Small intestine (tissue), 7 donors: ENCODE measurements around the gene PTGR1. TPM values are rescaled to one million over a fixed set of nuclear protein-coding genes. Genes with fewer than 3 reads are reported as not detected.

Experiments used
- DNase-seq, 2 donors: peaks; one replicate each; pipeline versions ENCODE4 v3.0.0 to v3.0.0-alpha.2; 2013
- FAIRE-seq: peaks from 2 replicates; lab custom pipeline; 2012; peaks lifted over from hg19 to GRCh38; lab: Jason Lieb, UNC
- H3K27ac ChIP-seq, 3 donors: one replicate each; pipeline ENCODE4 v1.5.1; 2013; ENCODE audit warnings: low read length in 2 of 3, mild to moderate bottlenecking in 2 of 3, control low read depth in 1 of 3, inconsistent platforms in 1 of 3, low read depth in 1 of 3, moderate library complexity in 1 of 3
- H3K27me3 ChIP-seq, 3 donors: one replicate each; pipeline ENCODE4 v1.6.1; 2013; ENCODE audit warnings: low read length in 3 of 3, inconsistent platforms in 1 of 3; ENCODE audit not compliant: control insufficient read depth in 3 of 3, insufficient read depth in 3 of 3
- H3K36me3 ChIP-seq, 3 donors: one replicate each; pipeline ENCODE4 v1.6.1; 2013; ENCODE audit warnings: low read length in 3 of 3, inconsistent platforms in 1 of 3, low read depth in 1 of 3, mild to moderate bottlenecking in 1 of 3, moderate library complexity in 1 of 3; ENCODE audit not compliant: control insufficient read depth in 3 of 3, insufficient read depth in 2 of 3
- H3K4me1 ChIP-seq, 3 donors: one replicate each; pipeline ENCODE4 v1.6.1; 2013; ENCODE audit warnings: low read length in 2 of 3, inconsistent platforms in 1 of 3, low read depth in 1 of 3, mild to moderate bottlenecking in 1 of 3, moderate library complexity in 1 of 3; ENCODE audit not compliant: control insufficient read depth in 3 of 3, insufficient read depth in 2 of 3
- H3K4me3 ChIP-seq, 3 donors: one replicate each; pipeline ENCODE4 v1.5.1; 2013; ENCODE audit warnings: low read length in 3 of 3, control low read depth in 1 of 3, inconsistent platforms in 1 of 3, low read depth in 1 of 3, mild to moderate bottlenecking in 1 of 3, moderate library complexity in 1 of 3
- H3K9me3 ChIP-seq, 2 donors: one replicate each; pipeline ENCODE4 v1.6.1; 2013; ENCODE audit warnings: low read depth in 1 of 2, low read length in 1 of 2; ENCODE audit not compliant: control insufficient read depth in 2 of 2, insufficient read depth in 1 of 2
- WGBS, 3 donors: extraction: QIAGEN DNeasy Blood & Tissue Kit; methylation state at CpG; one replicate each; pipeline ENCODE4 v1.1.7; 2013; 5-methylcytosine and 5-hydroxymethylcytosine counted together
- polyA plus RNA-seq, 4 donors: library from polyadenylated mRNA; stranded (reverse) in 3 of 4; unstranded in 1 of 4; fragments of 200-250 nt in 3 of 4; fragments of 120-200 nt in 1 of 4; gene quantifications; one replicate each; pipeline versions ENCODE4 v1.2.1 to v1.2.3, GENCODE V29; 2013
- donor health status: healthy with polysubstance abuse.
- donor health status: control.
- donor health status: control.
- donor health status: Bipolar disorder and iron deficiency.
- donor health status: healthy.

Gene PTGR1
- polyA plus RNA-seq, 4 donors: 104 to 1,002 (median 280) TPM

- Histone ChIP-seq H3K27ac (peak within 1 kb of the TSS in 2 of 3 donors; percentile 31 to 58), H3K36me3 (peaks cover 0 to 1% (median 0%) of the 10 kb centered on the region in 3 donors), H3K4me1 (peaks cover 0 to 8% (median 8%) of the 10 kb centered on the region in 3 donors), H3K4me3 (peak within 1 kb of the TSS; percentile 57 to 67 (median 58)), H3K9me3 (no peaks in the 10 kb centered on the region), H3K27me3 (peaks cover 0 to 13% (median 0%) of the 10 kb centered on the region in 3 donors)
- 1 to 6% (median 2%) methylated on average over 63 to 66 of the region's 66 CpGs for WGBS, 3 donors
- FAIRE-seq: no peak
- peak; percentile 67 to 87 for DNase-seq
Observed at GRCh38 chr9:111525056-111525977, 74.1 kb downstream of the PTGR1 start, which contains the start of gene ZNF483. Gene ZNF483 (plus strand): TSS chr9:111525179. CDS start chr9:111527396, 2,217 bp downstream.

DNA sequence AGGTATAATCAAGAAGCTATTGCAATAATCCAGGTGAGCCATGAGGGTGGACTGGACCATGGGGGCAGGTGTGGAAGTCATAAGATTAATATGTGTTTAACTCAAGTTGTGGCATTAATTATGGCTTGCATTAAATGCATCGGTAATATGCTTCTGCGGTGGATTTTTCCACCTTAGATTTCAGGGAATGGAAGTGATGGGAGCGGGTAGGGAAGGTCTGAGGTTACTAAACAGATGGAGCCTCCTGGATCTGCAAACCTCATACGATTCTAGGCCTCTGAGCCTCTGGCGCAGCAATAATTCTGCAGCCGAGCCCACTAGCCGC, 74.8 kb downstream of the PTGR1 start:
- DNase-seq (no peak), FAIRE-seq (no peak)
- Histone ChIP-seq H3K27ac (no peak overlapping the region), H3K9me3 (no peaks in the 10 kb centered on the region), H3K4me1 (peaks cover 0 to 8% (median 8%) of the 10 kb centered on the region in 3 donors), H3K4me3 (peak overlapping the region in 2 of 3 donors; percentile 57 to 67), H3K36me3 (no peaks in the 10 kb centered on the region), H3K27me3 (peaks cover 0 to 13% (median 0%) of the 10 kb centered on the region in 3 donors)
- 23 to 26% (median 25%) methylated on average over 7 of the region's 7 CpGs for WGBS, 3 donors

DNA sequence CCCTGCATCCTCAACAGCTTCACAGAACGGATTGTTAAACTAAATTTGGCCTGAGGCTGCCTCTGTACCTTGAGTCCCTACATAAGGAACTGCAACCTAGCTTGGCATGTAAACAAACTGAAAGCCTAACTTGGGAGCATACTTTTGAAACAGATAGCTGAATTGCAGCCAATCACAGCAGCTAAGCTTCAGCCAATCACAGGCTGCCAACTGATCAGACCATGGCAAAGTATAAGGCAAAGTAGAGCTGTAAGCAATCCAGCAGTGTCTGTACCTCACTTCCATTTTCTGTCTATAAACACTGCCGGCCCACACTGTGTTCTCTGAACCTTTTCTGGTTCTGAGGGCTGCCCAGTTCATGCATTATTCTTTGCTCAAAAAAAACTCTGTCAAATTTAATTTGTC, 83.4 kb downstream of the PTGR1 start:
- no peak for FAIRE-seq
- Histone ChIP-seq H3K36me3 (no peaks in the 10 kb centered on the region), H3K4me1 (no peaks in the 10 kb centered on the region), H3K4me3 (no peak overlapping the region), H3K9me3 (peaks cover 0 to 8% of the 10 kb centered on the region in 2 donors), H3K27me3 (no peaks in the 10 kb centered on the region), H3K27ac (no peak overlapping the region)
- DNase-seq: no peak
- WGBS, 3 donors: 64 to 67% (median 65%) methylated on average over 2 of the region's 2 CpGs

GRCh38 chr9:111514967-111515366, 84.5 kb downstream of the PTGR1 start:
- no peak overlapping the region for H3K27ac ChIP-seq
- no peaks in the 10 kb centered on the region for H3K4me1 ChIP-seq
- no peak overlapping the region for H3K4me3 ChIP-seq
- FAIRE-seq (no peak), DNase-seq (no peak)
- peaks cover 0 to 8% of the 10 kb centered on the region in 2 donors for H3K9me3 ChIP-seq
- H3K36me3 ChIP-seq: no peaks in the 10 kb centered on the region
- H3K27me3 ChIP-seq: no peaks in the 10 kb centered on the region

Other genes with a start within 250 kb of the PTGR1 start
- gene ECPAS, start 115.3 kb downstream of the PTGR1 start, polyA plus RNA-seq: 10 to 100 TPM; 24.0 to 61.7 (median 26.1) TPM
- gene ZNF483, start 74.5 kb downstream of the PTGR1 start, polyA plus RNA-seq: under 1 TPM in 2 of 4 donors, not detected in 2; 0.51 to 0.72 TPM
- gene DNAJC25, start 31.7 kb upstream of the PTGR1 start, polyA plus RNA-seq: 10 to 100 TPM in 1 of 4 donors, 1 to 10 TPM in 3; 2.7 to 14.3 (median 7.2) TPM
- gene GNG10, start 62.0 kb upstream of the PTGR1 start, polyA plus RNA-seq: 10 to 100 TPM; 28.1 to 50.8 (median 40.7) TPM
- gene SHOC1, start 195.3 kb upstream of the PTGR1 start, polyA plus RNA-seq: under 1 TPM in 2 of 4 donors, not detected in 2; 0.04 to 0.12 TPM